Coronary artery (tissue), 2 donors: ENCODE results near the gene WDR59.
A peak's percentile ranks its signal among the peaks of the same experiment; 100 is the strongest.
"Not testable (repeated sequence)": the region's sequence is repeated elsewhere in the genome, so short reads cannot be mapped to it uniquely, and the experiment has no call there.

Experiments used
- DNase-seq: peaks from one replicate; pipeline ENCODE4 v3.0.0-alpha.2; 2017; ENCODE audit warnings: low spot score
- H3K27ac ChIP-seq, 2 donors: fragments of 200-600 bp; sonication (generic); one replicate each; pipeline ENCODE4 v1.5.1; 2016 to 2019
- H3K4me3 ChIP-seq: fragments of 200-600 bp; sonication (generic); 2 replicates; pipeline ENCODE4 v1.5.1; 2016; ENCODE audit warnings: mild to moderate bottlenecking, moderate library complexity
- CTCF ChIP-seq: fragments of 200-600 bp; sonication (generic); IDR thresholded peaks from one replicate; pipeline ENCODE4 v1.5.1; 2019; ENCODE audit warnings: antibody characterized with exemption

WDR59 gene

GRCh38 chr16:74991268-74991592 lies 6.3 kb upstream of the WDR59 start:
- TF ChIP-seq CTCF: no peak
- no peak for DNase-seq
- Histone ChIP-seq H3K4me3 (no peak overlapping the region), H3K27ac (no peak overlapping the region)

DNA sequence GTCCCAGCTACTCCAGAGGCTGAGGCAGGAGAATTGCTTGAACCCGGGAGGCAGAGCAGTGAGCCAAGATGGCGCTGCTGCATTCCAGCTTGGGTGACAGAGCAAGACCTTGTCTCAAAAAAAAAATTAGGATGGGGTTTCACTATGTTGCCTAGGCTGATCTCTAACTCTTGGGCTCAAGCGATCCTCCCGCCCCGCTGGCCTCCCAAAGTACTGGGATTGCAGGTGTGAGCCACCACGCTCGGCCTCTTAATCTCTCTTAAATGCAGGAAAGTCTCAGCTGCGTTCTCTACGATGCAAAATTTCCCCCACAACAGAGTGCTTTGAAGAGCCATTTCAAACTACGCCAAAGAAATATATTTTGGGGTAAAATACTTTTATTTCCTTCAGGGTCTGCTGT lies 5.9 kb upstream of the WDR59 start:
- DNase-seq: no peak
- Histone ChIP-seq H3K4me3 (no peak overlapping the region), H3K27ac (no peak overlapping the region)
- TF ChIP-seq CTCF: no peak

- DNase-seq, H3K27ac ChIP-seq, H3K4me3 ChIP-seq: not testable (repeated sequence)
Observed at GRCh38 chr16:74989864-74990263, 4.9 kb upstream of the WDR59 start.

- Histone ChIP-seq H3K4me3 (no peak overlapping the region), H3K27ac (no peak overlapping the region)
- no peak for TF ChIP-seq CTCF
- no peak for DNase-seq
Observed at GRCh38 chr16:74987027-74987681, 2.2 kb upstream of the WDR59 start.

DNA sequence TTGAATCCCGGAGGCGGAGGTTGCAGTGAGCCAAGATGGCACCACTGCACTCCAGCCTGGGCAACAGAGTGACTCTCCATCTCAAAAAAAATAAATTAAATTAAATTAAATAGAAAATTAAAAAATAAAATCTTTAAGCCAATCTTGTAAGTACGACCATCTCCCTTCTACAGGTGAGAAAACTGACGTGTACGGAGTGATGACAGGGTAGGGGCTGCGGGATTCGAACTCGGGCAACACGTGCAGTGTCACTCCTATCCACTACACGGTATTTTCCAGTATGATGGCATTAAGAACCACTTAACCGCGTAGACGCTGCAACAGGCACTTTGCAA lies 762 bp downstream of the WDR59 start:
- Histone ChIP-seq H3K4me3 (peak overlapping the region; percentile 94), H3K27ac (peak overlapping the region in 1 of 2 donors; percentile 88)
- DNase-seq: no peak
- no peak for TF ChIP-seq CTCF

GRCh38 chr16:74982256-74982655 lies 2.7 kb downstream of the WDR59 start:
- no peak for TF ChIP-seq CTCF
- DNase-seq: no peak
- Histone ChIP-seq H3K4me3 (no peak overlapping the region), H3K27ac (no peak overlapping the region)

GRCh38 chr16:74975591-74975990 lies 9.3 kb downstream of the WDR59 start:
- H3K27ac ChIP-seq: no peak overlapping the region
- no peak for DNase-seq
- no peak for TF ChIP-seq CTCF
- H3K4me3 ChIP-seq: no peak overlapping the region

DNA sequence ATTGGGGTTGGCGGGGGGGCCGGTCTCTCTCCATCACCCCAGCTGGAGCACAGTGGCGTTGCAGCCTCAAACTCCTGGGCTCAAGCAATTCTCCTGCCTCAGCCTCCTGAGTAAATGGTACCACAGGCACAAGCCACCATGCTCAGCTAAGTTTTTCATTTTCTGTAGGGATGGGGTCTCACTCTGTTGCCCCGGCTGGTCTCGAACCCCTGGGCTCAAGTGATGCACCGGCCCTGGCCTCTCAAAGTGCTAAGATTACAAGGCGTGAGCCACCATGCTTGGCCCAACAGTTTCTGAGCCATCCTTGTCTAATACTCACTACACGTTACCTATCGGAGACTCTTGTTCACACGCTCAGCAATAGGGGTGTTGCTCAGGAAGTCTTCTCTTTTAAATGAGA lies 11.6 kb downstream of the WDR59 start:
- no peak for TF ChIP-seq CTCF
- Histone ChIP-seq H3K4me3 (no peak overlapping the region), H3K27ac (no peak overlapping the region)
- DNase-seq: no peak
